HEK293 (cell line): ENCODE data around the gene SRC.

Experiments used
- CTCF ChIA-PET: fragments of 350-600 bp; formaldehyde crosslinking; extraction: SDS; loops from one replicate; lab custom pipeline; 2021; ENCODE audit warnings: antibody characterized with exemption; lab: Yijun Ruan, JAX
- POLR2A ChIA-PET: fragments of 300-600 bp; formaldehyde crosslinking; extraction: SDS; loops from one replicate; lab custom pipeline; 2020; ENCODE audit warnings: antibody characterized with exemption, inconsistent platforms; lab: Yijun Ruan, JAX
- H3K27ac ChIP-seq: fragments of 200-500 bp; sonication (Bioruptor generic); 2 replicates; pipeline ENCODE4 v1.5.1; 2014; ENCODE audit warnings: low read depth, low read length, control low read depth, inconsistent platforms; ENCODE audit errors: extremely low read depth
- H3K36me3 ChIP-seq, 2 experiments: fragments of 200-500 bp in 1 of 2; sonication (Bioruptor generic) in 1 of 2; 1 replicate in 1 of 2; 2 replicates in 1 of 2; pipeline ENCODE4 v1.5.1; 2014 to 2017; ENCODE audit warnings: inconsistent platforms in 2 of 2, low read length in 2 of 2; ENCODE audit not compliant: control insufficient read depth in 2 of 2, insufficient read depth in 1 of 2
- H3K4me1 ChIP-seq: fragments of 200-500 bp; sonication (Bioruptor generic); 2 replicates; pipeline ENCODE4 v1.5.1; 2014; ENCODE audit warnings: mild to moderate bottlenecking, low read length, inconsistent platforms; ENCODE audit not compliant: control insufficient read depth, insufficient read depth
- H3K4me3 ChIP-seq: 2 replicates; pipeline ENCODE4 v1.5.1; 2011; ENCODE audit warnings: low read depth, mild to moderate bottlenecking, control low read depth, low read length, moderate library complexity
- H3K9me3 ChIP-seq: fragments of 200-500 bp; sonication (Bioruptor generic); 2 replicates; pipeline ENCODE4 v1.5.1; 2014; ENCODE audit warnings: low read depth, low read length, inconsistent platforms; ENCODE audit not compliant: control insufficient read depth, insufficient read depth
- OSR2 ChIP-seq: fragments of 450-650 bp; formaldehyde crosslinking; IDR thresholded peaks from 2 replicates; pipeline ENCODE4 v1.5.1; 2016; ENCODE audit warnings: missing biosample characterization, missing genetic modification characterization
- SCRT2 ChIP-seq: fragments of 450-650 bp; formaldehyde crosslinking; IDR thresholded peaks from 2 replicates; pipeline ENCODE4 v1.5.1; 2016; ENCODE audit warnings: missing biosample characterization, missing genetic modification characterization
- ZNF184 ChIP-seq: fragments of 450-650 bp; IDR thresholded peaks from 2 replicates; pipeline ENCODE4 v1.5.1; 2018; ENCODE audit warnings: missing biosample characterization, mild to moderate bottlenecking, missing genetic modification characterization
- ZNF221 ChIP-seq: fragments of 450-650 bp; formaldehyde crosslinking; IDR thresholded peaks from 2 replicates; pipeline ENCODE4 v1.5.1; 2017; ENCODE audit warnings: missing biosample characterization, missing genetic modification characterization, borderline replicate concordance
- ZNF600 ChIP-seq: fragments of 450-650 bp; formaldehyde crosslinking; IDR thresholded peaks from 2 replicates; pipeline ENCODE4 v1.5.1; 2016; ENCODE audit warnings: missing biosample characterization, missing genetic modification characterization
- ZNF610 ChIP-seq: fragments of 450-650 bp; formaldehyde crosslinking; IDR thresholded peaks from 2 replicates; pipeline ENCODE4 v1.5.1; 2016; ENCODE audit warnings: missing biosample characterization, missing genetic modification characterization, borderline replicate concordance
- ZNF664 ChIP-seq: fragments of 450-650 bp; formaldehyde crosslinking; IDR thresholded peaks from 2 replicates; pipeline ENCODE4 v1.5.1; 2016; ENCODE audit warnings: missing biosample characterization, missing genetic modification characterization
- ZNF670 ChIP-seq: fragments of 450-650 bp; formaldehyde crosslinking; IDR thresholded peaks from 2 replicates; pipeline ENCODE4 v1.5.1; 2016; ENCODE audit warnings: missing biosample characterization, missing genetic modification characterization, low read depth
- ZNF707 ChIP-seq: fragments of 450-650 bp; formaldehyde crosslinking; IDR thresholded peaks from 2 replicates; pipeline ENCODE4 v1.5.1; 2016; ENCODE audit warnings: missing biosample characterization, missing genetic modification characterization
- ZXDB ChIP-seq: fragments of 450-650 bp; formaldehyde crosslinking; IDR thresholded peaks from 2 replicates; pipeline ENCODE4 v1.5.1; 2016; ENCODE audit warnings: missing biosample characterization, missing genetic modification characterization
- TF ChIP-seq, protein P1 (sequence below): fragments of 450-650 bp; formaldehyde crosslinking; IDR thresholded peaks from 2 replicates; pipeline ENCODE4 v1.5.1; 2017; ENCODE audit warnings: missing biosample characterization, missing genetic modification characterization
- TF ChIP-seq, protein P2 (sequence below): fragments of 450-650 bp; formaldehyde crosslinking; IDR thresholded peaks from 2 replicates; pipeline ENCODE4 v1.5.1; 2017; ENCODE audit warnings: missing biosample characterization, missing genetic modification characterization

The SRC gene

DNA sequence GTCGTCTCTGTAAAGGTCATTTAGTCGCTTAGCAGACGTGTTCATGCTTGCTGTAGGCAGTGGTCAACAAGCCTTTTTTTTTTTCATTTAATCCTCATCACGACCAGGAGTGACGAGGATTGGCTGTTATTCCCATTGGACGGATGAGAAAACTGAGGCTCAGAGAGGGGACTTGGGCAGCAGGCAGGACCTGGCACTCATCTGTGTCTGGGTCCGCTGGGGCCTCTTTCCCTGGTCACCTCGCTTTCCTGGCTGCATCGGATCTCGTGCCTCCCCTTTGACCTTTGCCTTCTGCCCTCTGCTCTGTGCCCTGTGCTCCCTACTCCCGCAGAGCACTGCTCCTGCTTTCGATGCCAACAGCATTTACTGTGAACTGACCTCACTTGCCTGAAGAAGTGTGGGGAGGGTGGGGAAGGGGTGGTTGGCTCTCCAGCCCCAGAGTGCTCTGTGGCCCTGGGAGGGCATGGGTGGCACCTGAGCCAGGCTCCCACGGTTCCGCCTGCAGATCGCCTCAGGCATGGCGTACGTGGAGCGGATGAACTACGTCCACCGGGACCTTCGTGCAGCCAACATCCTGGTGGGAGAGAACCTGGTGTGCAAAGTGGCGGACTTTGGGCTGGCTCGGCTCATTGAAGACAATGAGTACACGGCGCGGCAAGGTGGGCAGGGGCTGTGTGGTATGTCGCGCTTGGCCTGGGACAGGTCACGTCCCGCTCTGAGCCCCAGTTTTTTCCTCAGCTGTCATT lies 56.2 kb downstream of the SRC start (continued):
- TF ChIP-seq OSR2 (tag by site-specific recombination) (no peak), ZNF221 (tag by site-specific recombination) (no peak), ZXDB (no peak)

DNA sequence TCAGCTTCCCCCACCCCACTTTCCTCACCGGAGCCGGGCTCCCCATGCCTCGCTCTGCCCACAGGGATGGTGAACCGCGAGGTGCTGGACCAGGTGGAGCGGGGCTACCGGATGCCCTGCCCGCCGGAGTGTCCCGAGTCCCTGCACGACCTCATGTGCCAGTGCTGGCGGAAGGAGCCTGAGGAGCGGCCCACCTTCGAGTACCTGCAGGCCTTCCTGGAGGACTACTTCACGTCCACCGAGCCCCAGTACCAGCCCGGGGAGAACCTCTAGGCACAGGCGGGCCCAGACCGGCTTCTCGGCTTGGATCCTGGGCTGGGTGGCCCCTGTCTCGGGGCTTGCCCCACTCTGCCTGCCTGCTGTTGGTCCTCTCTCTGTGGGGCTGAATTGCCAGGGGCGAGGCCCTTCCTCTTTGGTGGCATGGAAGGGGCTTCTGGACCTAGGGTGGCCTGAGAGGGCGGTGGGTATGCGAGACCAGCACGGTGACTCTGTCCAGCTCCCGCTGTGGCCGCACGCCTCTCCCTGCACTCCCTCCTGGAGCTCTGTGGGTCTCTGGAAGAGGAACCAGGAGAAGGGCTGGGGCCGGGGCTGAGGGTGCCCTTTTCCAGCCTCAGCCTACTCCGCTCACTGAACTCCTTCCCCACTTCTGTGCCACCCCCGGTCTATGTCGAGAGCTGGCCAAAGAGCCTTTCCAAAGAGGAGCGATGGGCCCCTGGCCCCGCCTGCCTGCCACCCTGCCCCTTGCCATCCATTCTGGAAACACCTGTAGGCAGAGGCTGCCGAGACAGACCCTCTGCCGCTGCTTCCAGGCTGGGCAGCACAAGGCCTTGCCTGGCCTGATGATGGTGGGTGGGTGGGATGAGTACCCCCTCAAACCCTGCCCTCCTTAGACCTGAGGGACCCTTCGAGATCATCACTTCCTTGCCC lies 57.4 kb downstream of the SRC start:
- Histone ChIP-seq H3K4me1 (no peaks in the 10 kb centered on the region), H3K27ac (no peak overlapping the region), H3K4me3 (no peak overlapping the region), H3K36me3 (peaks cover 0 to 49% of the 10 kb centered on the region in 2 experiments; a peak in 2 of 3 replicates), H3K9me3 (no peaks in the 10 kb centered on the region)
- POLR2A ChIA-PET, result no interaction called here
- CTCF ChIA-PET, result no interaction called here
- peak; percentile 37; the same call in 1 of the 2 replicates for TF ChIP-seq SCRT2 (tag by site-specific recombination)
- TF ChIP-seq, protein P1, sequence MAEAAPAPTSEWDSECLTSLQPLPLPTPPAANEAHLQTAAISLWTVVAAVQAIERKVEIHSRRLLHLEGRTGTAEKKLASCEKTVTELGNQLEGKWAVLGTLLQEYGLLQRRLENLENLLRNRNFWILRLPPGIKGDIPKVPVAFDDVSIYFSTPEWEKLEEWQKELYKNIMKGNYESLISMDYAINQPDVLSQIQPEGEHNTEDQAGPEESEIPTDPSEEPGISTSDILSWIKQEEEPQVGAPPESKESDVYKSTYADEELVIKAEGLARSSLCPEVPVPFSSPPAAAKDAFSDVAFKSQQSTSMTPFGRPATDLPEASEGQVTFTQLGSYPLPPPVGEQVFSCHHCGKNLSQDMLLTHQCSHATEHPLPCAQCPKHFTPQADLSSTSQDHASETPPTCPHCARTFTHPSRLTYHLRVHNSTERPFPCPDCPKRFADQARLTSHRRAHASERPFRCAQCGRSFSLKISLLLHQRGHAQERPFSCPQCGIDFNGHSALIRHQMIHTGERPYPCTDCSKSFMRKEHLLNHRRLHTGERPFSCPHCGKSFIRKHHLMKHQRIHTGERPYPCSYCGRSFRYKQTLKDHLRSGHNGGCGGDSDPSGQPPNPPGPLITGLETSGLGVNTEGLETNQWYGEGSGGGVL, result no peak
- no peak for TF ChIP-seq ZNF184 (tag by site-specific recombination)

DNA sequence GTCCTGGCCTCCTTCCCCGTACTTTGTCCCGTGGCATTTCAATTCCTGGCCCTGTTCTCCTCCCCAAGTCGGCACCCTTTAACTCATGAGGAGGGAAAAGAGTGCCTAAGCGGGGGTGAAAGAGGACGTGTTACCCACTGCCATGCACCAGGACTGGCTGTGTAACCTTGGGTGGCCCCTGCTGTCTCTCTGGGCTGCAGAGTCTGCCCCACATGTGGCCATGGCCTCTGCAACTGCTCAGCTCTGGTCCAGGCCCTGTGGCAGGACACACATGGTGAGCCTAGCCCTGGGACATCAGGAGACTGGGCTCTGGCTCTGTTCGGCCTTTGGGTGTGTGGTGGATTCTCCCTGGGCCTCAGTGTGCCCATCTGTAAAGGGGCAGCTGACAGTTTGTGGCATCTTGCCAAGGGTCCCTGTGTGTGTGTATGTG lies 58.5 kb downstream of the SRC start:
- Histone ChIP-seq H3K27ac (no peak overlapping the region), H3K4me1 (no peaks in the 10 kb centered on the region), H3K9me3 (no peaks in the 10 kb centered on the region), H3K36me3 (peaks cover 0 to 40% of the 10 kb centered on the region in 2 experiments; a peak in 2 of 3 replicates), H3K4me3 (no peak overlapping the region)
- POLR2A ChIA-PET, result interaction anchor here (0.7 kb wide), 1 partner anchor 105 kb away, joined by 4 read pairs; no protein-coding TSS in a partner anchor
- CTCF ChIA-PET, result interaction anchor here (0.7 kb wide), 1 partner anchor 212 kb away, joined by 3 read pairs; no protein-coding TSS in a partner anchor
- no peak for TF ChIP-seq ZNF670 (tag by site-specific recombination)
- 0 out of 2 replicates have a peak, but pooled peaks have one; percentile 9 for TF ChIP-seq ZNF600 (tag by site-specific recombination)
- TF ChIP-seq, protein P2, sequence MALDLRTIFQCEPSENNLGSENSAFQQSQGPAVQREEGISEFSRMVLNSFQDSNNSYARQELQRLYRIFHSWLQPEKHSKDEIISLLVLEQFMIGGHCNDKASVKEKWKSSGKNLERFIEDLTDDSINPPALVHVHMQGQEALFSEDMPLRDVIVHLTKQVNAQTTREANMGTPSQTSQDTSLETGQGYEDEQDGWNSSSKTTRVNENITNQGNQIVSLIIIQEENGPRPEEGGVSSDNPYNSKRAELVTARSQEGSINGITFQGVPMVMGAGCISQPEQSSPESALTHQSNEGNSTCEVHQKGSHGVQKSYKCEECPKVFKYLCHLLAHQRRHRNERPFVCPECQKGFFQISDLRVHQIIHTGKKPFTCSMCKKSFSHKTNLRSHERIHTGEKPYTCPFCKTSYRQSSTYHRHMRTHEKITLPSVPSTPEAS, result 0 out of 2 replicates have a peak, but pooled peaks have one; percentile 13

DNA sequence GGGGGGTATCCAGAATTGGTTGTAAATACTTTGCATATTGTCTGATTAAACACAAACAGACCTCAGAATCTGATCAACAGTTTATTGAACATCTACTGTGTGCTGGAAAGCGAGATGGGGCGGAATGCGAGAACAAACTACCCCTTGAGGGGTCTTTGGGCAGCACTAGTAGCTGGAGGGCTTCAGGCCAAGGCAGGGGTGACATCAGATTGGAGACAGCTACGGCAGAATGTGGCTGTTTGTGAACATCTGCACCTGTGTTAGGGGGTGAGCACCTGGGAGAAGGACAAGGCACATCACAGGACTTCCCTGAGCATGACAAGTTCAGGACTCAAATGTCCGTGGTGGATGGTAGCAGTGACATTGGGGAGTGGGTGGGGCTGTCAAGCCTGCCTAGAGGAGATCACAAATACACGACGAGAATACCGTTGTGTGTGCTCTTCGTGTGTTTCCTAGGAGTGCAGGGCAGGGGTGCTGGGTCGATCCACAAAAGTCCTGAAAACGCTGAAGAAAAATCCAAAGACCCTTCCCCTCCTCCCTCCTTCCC lies 59.5 kb downstream of the SRC start:
- CTCF ChIA-PET, result interaction anchor here (0.6 to 0.7 kb wide), 2 partner anchors 100 to 213 kb away, joined by 3 read pairs; no protein-coding TSS in a partner anchor
- no peak overlapping the region for H3K27ac ChIP-seq

More for the DNA sequence above, 59.5 kb downstream of the SRC start:
- no peak for TF ChIP-seq ZNF707 (tag by site-specific recombination)
- TF ChIP-seq ZNF610 (tag by site-specific recombination), result peak; percentile 56; the same call in 1 of the 2 replicates
- TF ChIP-seq ZNF664 (tag by site-specific recombination), result peak; percentile 91
- TF ChIP-seq ZNF600 (tag by site-specific recombination), result peak; percentile 9; the same call in 1 of the 2 replicates
- Histone ChIP-seq H3K9me3 (no peaks in the 10 kb centered on the region), H3K4me3 (no peak overlapping the region), H3K4me1 (no peaks in the 10 kb centered on the region), H3K36me3 (peaks cover 0 to 35% of the 10 kb centered on the region in 2 experiments; a peak in 2 of 3 replicates)
- POLR2A ChIA-PET, result interaction anchor here (0.7 kb wide), 1 partner anchor 106 kb away, joined by 4 read pairs; no protein-coding TSS in a partner anchor
